ENCODE data around the gene SPTBN1. TPM values are rescaled to one million over a fixed set of nuclear protein-coding genes. Genes with fewer than 3 reads are reported as not detected.
A peak's percentile ranks its signal among the peaks of the same experiment; 100 is the strongest.

Gene SPTBN1
- total RNA-seq, 4 donors from 2014 or later = 353 to 606 (median 498) TPM

DNA sequence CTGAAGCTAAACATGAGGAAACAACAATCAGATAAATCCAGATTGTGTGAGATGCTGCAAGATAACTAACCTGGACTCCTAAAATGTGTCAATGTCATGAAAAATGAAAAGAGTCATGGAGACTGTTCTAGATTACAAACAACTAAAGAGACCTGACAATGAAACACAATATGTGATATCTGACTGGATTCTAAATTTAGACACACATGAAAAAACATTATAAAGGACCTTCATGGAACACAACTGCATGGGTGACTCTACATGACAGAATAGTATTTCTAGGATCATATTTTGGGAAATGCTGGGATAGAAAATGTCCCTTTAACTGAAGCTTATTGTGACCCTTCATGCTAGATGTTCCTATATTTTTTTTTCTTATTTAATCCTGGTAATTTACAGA lies 18.5 kb upstream of the SPTBN1 start:
- TF ChIP-seq, protein P1, sequence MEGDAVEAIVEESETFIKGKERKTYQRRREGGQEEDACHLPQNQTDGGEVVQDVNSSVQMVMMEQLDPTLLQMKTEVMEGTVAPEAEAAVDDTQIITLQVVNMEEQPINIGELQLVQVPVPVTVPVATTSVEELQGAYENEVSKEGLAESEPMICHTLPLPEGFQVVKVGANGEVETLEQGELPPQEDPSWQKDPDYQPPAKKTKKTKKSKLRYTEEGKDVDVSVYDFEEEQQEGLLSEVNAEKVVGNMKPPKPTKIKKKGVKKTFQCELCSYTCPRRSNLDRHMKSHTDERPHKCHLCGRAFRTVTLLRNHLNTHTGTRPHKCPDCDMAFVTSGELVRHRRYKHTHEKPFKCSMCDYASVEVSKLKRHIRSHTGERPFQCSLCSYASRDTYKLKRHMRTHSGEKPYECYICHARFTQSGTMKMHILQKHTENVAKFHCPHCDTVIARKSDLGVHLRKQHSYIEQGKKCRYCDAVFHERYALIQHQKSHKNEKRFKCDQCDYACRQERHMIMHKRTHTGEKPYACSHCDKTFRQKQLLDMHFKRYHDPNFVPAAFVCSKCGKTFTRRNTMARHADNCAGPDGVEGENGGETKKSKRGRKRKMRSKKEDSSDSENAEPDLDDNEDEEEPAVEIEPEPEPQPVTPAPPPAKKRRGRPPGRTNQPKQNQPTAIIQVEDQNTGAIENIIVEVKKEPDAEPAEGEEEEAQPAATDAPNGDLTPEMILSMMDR (IDR thresholded peaks at IDR 0.05) = no peak
- TF ChIP-seq POLR2AphosphoS5 (IDR thresholded peaks at IDR 0.05) (no peak), EP300 (IDR thresholded peaks at IDR 0.05) (no peak), POLR2A (IDR thresholded peaks at IDR 0.05) (no peak)

GRCh38 chr2:54438271-54438670 lies 17.9 kb upstream of the SPTBN1 start:
- no peaks in the 10 kb centered on the region for H3K9me3 ChIP-seq
- no peaks in the 10 kb centered on the region for H3K27me3 ChIP-seq
- no peak overlapping the region for H3K4me3 ChIP-seq
- WGBS, 2 donors (ENCODE audit: low coverage in 1 of 2) = 33 to 49% methylated on average over 6 to 7 of the region's 7 CpGs
- no peaks in the 10 kb centered on the region for H3K36me3 ChIP-seq
- H3K27ac ChIP-seq = peak overlapping the region in 3 of 4 donors; percentile 47 to 82 (median 48)
- no peak for TF ChIP-seq POLR2A (IDR thresholded peaks at IDR 0.05)
- TF ChIP-seq, protein P1 (IDR thresholded peaks at IDR 0.05) = no peak
- no peak for TF ChIP-seq EP300 (IDR thresholded peaks at IDR 0.05)
- peak; percentile 20 for TF ChIP-seq POLR2AphosphoS5 (IDR thresholded peaks at IDR 0.05)
- peaks cover 12 to 78% (median 16%) of the 10 kb centered on the region in 3 donors for H3K4me1 ChIP-seq
- peak; percentile 59 for ATAC-seq

More for the DNA sequence above, 18.5 kb upstream of the SPTBN1 start:
- no peaks in the 10 kb centered on the region for H3K27me3 ChIP-seq
- H3K4me1 ChIP-seq = peaks cover 12 to 85% (median 16%) of the 10 kb centered on the region in 3 donors
- H3K36me3 ChIP-seq = no peaks in the 10 kb centered on the region
- no peaks in the 10 kb centered on the region for H3K9me3 ChIP-seq
- H3K4me3 ChIP-seq = no peak overlapping the region
- H3K27ac ChIP-seq = peak overlapping the region in 2 of 4 donors; percentile 47 to 82
- no peak for ATAC-seq

GRCh38 chr2:54439582-54439981 lies 16.5 kb upstream of the SPTBN1 start:
- no peak for TF ChIP-seq POLR2AphosphoS5 (IDR thresholded peaks at IDR 0.05)
- no peak for ATAC-seq
- Histone ChIP-seq H3K27me3 (no peaks in the 10 kb centered on the region), H3K4me3 (no peak overlapping the region), H3K9me3 (no peaks in the 10 kb centered on the region), H3K27ac (peak overlapping the region in 1 of 4 donors; percentile 9), H3K36me3 (no peaks in the 10 kb centered on the region), H3K4me1 (peaks cover 3 to 65% (median 15%) of the 10 kb centered on the region in 3 donors)
- 71 to 90% methylated on average over 4 of the region's 4 CpGs for WGBS, 2 donors (ENCODE audit: low coverage in 1 of 2)

DNA sequence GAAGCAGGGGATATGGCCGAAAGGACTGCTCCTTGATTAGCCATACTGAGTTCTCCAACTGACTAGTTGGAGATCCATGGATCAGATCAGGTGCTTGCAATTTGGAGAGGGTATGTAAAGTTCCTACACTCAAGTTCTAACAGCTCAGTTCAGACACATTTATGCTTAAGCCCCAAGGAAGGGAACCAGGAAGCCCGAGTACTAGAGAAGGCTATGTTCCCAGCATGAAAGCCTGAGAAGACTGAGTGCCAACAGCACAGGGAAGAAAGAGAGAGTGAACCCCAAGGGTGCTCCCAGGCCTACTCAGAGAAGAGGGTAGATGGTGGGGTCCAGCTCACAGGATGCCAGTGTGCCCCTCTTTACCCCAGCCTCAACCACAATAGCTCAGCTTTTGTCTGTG lies 16.1 kb upstream of the SPTBN1 start:
- no peak for ATAC-seq
- Histone ChIP-seq H3K36me3 (no peaks in the 10 kb centered on the region), H3K27ac (peak overlapping the region in 1 of 4 donors; percentile 9), H3K4me3 (no peak overlapping the region), H3K9me3 (no peaks in the 10 kb centered on the region), H3K4me1 (peaks cover 0 to 60% (median 11%) of the 10 kb centered on the region in 3 donors), H3K27me3 (no peaks in the 10 kb centered on the region)
- TF ChIP-seq, protein P1 (IDR thresholded peaks at IDR 0.05) = no peak
- TF ChIP-seq POLR2AphosphoS5 (IDR thresholded peaks at IDR 0.05) (no peak), POLR2A (IDR thresholded peaks at IDR 0.05) (no peak), EP300 (IDR thresholded peaks at IDR 0.05) (no peak)
- 86 to 100% methylated on average over 1 of the region's 2 CpGs for WGBS, 2 donors (ENCODE audit: low coverage in 1 of 2)

DNA sequence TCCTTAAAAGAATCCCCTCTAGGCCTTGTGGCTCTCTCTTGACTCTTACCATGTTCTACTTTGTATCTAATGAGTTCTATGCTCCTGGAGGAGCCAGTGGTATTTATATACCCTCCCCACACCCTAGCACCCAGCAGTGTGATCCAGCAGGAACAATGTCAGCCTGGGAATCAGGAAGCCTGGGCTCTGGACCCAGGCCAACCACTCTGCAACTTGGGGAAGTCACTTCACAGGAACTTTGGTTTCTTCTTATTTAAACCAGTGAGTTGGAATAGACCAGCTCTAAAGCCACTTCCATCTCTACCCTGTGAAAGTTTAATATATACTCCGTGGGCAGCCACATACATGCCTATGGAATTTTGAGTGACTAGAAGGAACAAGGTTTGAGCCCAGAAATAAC lies 11.6 kb upstream of the SPTBN1 start:
- H3K27me3 ChIP-seq = no peaks in the 10 kb centered on the region
- no peaks in the 10 kb centered on the region for H3K9me3 ChIP-seq
- TF ChIP-seq POLR2AphosphoS5 (IDR thresholded peaks at IDR 0.05) = no peak
- TF ChIP-seq, protein P1 (IDR thresholded peaks at IDR 0.05) = no peak
- no peak for TF ChIP-seq POLR2A (IDR thresholded peaks at IDR 0.05)
- no peak for TF ChIP-seq EP300 (IDR thresholded peaks at IDR 0.05)
- H3K27ac ChIP-seq = no peak overlapping the region
- no peaks in the 10 kb centered on the region for H3K36me3 ChIP-seq
- H3K4me3 ChIP-seq = no peak overlapping the region
- no peak for ATAC-seq
- H3K4me1 ChIP-seq = peaks cover 0 to 29% (median 0%) of the 10 kb centered on the region in 3 donors
- WGBS, 2 donors (ENCODE audit: low coverage in 1 of 2) = 83% methylated on average over 1 of the region's 1 CpG; no CpG with 5 or more reads in 1 of the 2 donors

All from gastroesophageal sphincter (tissue), 4 donors.